Measurements from ENCODE around the gene GALNT17. TPM values are rescaled to one million over a fixed set of nuclear protein-coding genes. Genes with fewer than 3 reads are reported as not detected.

GALNT17 gene
- total and polyA plus RNA-seq, 11 donors: 16.9 to 116 (median 73.1) TPM

DNA sequence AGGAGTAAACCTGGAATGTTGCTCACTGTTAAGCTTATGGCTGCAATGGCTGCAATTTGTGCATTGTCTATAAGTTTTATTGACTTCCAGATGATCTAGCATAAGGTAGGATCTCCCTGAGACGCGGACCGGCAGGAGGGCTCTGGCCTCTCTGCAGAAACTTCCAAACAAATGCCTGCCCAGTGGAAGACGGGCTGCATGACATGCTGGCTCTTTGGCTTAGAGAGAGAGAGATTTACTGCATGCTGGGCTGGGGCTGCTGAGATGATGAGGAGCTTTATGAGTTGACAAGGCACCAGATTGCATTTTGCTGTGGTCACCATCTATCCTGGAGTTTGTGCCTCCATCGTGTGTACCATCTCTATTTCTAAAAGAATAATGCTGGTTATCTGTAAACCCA lies 193.2 kb downstream of the GALNT17 start:
- H3K4me3 ChIP-seq: no peak overlapping the region
- TF ChIP-seq, protein P1, sequence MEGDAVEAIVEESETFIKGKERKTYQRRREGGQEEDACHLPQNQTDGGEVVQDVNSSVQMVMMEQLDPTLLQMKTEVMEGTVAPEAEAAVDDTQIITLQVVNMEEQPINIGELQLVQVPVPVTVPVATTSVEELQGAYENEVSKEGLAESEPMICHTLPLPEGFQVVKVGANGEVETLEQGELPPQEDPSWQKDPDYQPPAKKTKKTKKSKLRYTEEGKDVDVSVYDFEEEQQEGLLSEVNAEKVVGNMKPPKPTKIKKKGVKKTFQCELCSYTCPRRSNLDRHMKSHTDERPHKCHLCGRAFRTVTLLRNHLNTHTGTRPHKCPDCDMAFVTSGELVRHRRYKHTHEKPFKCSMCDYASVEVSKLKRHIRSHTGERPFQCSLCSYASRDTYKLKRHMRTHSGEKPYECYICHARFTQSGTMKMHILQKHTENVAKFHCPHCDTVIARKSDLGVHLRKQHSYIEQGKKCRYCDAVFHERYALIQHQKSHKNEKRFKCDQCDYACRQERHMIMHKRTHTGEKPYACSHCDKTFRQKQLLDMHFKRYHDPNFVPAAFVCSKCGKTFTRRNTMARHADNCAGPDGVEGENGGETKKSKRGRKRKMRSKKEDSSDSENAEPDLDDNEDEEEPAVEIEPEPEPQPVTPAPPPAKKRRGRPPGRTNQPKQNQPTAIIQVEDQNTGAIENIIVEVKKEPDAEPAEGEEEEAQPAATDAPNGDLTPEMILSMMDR (IDR thresholded peaks at IDR 0.05): no peak
- no peak for TF ChIP-seq POLR2A (IDR thresholded peaks at IDR 0.05)
- no peaks in the 10 kb centered on the region for H3K36me3 ChIP-seq
- no peak overlapping the region for H3K27ac ChIP-seq
- H3K4me1 ChIP-seq: peaks cover 0 to 25% (median 5%) of the 10 kb centered on the region in 12 donors
- no peak for DNase-seq
- H3K27me3 ChIP-seq: no peaks in the 10 kb centered on the region
- intact Hi-C loops (cut with DNase I): loop anchor here in 2 of 10 donors (10.0 kb wide), 2 partner anchors 50 to 190 kb away; partner anchors contain the start of gene GALNT17 (in 1 of the 2)
- no peaks in the 10 kb centered on the region for H3K9me3 ChIP-seq
- no peak for ATAC-seq
- WGBS, 4 donors: 44 to 68% (median 48%) methylated on average over 5 of the region's 5 CpGs

DNA sequence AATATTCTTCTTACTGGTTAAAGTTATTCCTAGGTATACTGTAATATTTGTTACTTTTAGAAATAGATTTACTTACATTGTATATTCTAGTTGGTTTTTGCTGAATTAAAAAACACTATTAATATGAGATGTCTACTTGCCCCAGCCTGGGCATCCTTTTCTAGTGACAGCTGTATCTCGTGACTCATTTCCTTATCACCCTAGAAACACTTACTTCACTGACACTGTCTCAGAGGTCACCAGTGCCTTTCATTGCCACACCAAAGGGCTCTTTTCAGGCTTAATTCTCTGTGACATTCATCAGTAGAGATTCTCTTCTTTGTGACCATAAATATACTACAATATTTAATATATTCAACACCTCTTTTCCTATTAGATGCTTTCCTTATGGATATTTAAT lies 194.7 kb downstream of the GALNT17 start:
- intact Hi-C loops (cut with DNase I): loop anchor here in 2 of 10 donors (10.0 kb wide), 2 partner anchors 52 to 192 kb away; partner anchors contain the start of gene GALNT17 (in 1 of the 2)
- Histone ChIP-seq H3K27ac (peak overlapping the region in 2 of 12 donors; percentile 34), H3K36me3 (no peaks in the 10 kb centered on the region), H3K4me1 (peaks cover 0 to 17% (median 4%) of the 10 kb centered on the region in 12 donors), H3K27me3 (no peaks in the 10 kb centered on the region), H3K9me3 (no peaks in the 10 kb centered on the region), H3K4me3 (no peak overlapping the region)
- TF ChIP-seq, protein P1 (IDR thresholded peaks at IDR 0.05): no peak
- no peak for TF ChIP-seq POLR2A (IDR thresholded peaks at IDR 0.05)
- peak in 2 of 4 donors; percentile 50 to 62 for ATAC-seq
- no peak for DNase-seq
- WGBS, 4 donors: 2 to 9% (median 8%) methylated on average over 1 of the region's 1 CpG

DNA sequence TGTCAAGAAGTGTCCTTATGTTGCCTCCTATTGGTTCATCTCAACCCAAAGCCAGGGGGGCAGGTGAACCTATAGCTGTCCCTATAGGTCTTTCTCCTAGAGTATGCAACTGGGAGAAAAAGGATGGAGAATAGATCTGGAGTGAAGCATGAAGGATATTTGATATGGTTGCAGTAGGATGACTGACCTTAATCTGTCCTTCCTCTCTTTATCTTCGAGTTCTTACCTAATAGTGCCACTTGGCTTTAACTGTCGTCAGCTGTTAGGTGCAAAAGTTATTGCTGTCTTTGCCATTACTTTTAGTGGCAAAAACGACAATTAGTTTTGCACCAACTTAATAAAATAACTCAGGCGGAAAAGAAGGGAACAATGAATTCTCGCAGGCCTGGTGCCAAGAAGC lies 196.0 kb downstream of the GALNT17 start:
- Histone ChIP-seq H3K27me3 (no peaks in the 10 kb centered on the region), H3K4me3 (no peak overlapping the region), H3K36me3 (no peaks in the 10 kb centered on the region), H3K27ac (peak overlapping the region in 3 of 12 donors; percentile 19 to 49 (median 43)), H3K9me3 (no peaks in the 10 kb centered on the region), H3K4me1 (peaks cover 0 to 17% (median 4%) of the 10 kb centered on the region in 12 donors)
- intact Hi-C loops (cut with DNase I): loop anchor here in 2 of 10 donors (10.0 kb wide), 2 partner anchors 53 to 193 kb away; partner anchors contain the start of gene GALNT17 (in 1 of the 2)
- peak in 2 of 4 donors; percentile 48 to 55 for ATAC-seq
- DNase-seq: no peak
- no peak for TF ChIP-seq POLR2A (IDR thresholded peaks at IDR 0.05)
- TF ChIP-seq, protein P1 (IDR thresholded peaks at IDR 0.05): no peak
- 51 to 59% (median 54%) methylated on average over 5 of the region's 5 CpGs for WGBS, 4 donors

DNA sequence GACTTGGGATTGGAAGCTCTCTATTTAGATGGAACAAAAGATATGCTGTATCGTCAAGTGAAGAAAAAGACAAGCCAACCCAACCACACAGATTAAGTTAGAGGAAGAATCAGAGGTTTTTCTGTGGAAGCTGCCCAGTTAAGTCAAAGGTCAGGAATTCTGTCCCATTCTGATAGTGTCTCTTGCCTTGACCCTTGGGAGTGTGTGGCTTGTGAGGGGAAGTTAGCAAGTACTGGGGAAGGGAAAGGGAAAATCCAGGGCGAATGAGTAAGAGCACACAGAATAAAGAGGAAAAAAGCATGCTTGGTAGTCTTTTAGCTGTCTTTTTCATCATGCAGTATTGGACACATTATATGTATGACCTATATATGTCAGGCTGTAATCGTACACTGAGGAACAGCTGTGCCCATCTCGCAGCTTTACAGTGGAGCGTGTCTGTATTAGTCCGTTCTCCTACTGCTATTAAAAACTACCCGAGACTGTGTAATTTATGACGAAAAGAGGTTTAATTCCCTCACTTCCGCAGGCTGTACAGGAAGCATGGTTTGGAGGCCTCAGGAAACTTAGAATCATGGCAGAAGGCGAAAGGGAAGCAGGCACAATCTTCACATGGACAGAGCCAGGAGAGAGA lies 197.2 kb downstream of the GALNT17 start:
- Histone ChIP-seq H3K36me3 (no peaks in the 10 kb centered on the region), H3K27ac (no peak overlapping the region), H3K4me3 (no peak overlapping the region), H3K9me3 (no peaks in the 10 kb centered on the region), H3K4me1 (peaks cover 0 to 17% (median 2%) of the 10 kb centered on the region in 12 donors), H3K27me3 (no peaks in the 10 kb centered on the region)
- intact Hi-C loops (cut with DNase I): loop anchor here in 2 of 10 donors (10.0 kb wide), 2 partner anchors 54 to 194 kb away; partner anchors contain the start of gene GALNT17 (in 1 of the 2)
- DNase-seq (no peak), ATAC-seq (no peak)
- TF ChIP-seq, protein P1 (IDR thresholded peaks at IDR 0.05): no peak
- TF ChIP-seq POLR2A (IDR thresholded peaks at IDR 0.05): no peak
- 61 to 72% (median 69%) methylated on average over 10 of the region's 10 CpGs for WGBS, 4 donors

All from heart left ventricle (tissue), 16 donors.